Sigmoid colon (tissue), 7 donors: ENCODE data around the gene RAET1G. TPM values are rescaled to one million over a fixed set of nuclear protein-coding genes. Genes with fewer than 3 reads are reported as not detected.

Source experiments
- DNase-seq: peaks from one replicate; pipeline ENCODE4 v3.0.0-alpha.2; 2019
- H3K27ac ChIP-seq, 4 donors: fragments of 200-600 bp; sonication (generic); one replicate each; pipeline ENCODE4 v1.5.1; 2016 to 2019; ENCODE audit warnings: mild to moderate bottlenecking in 1 of 4
- H3K27me3 ChIP-seq, 3 donors: fragments of 200-600 bp; sonication (generic); one replicate each; pipeline ENCODE4 v1.5.1; 2019; ENCODE audit warnings: mild to moderate bottlenecking in 1 of 3
- H3K36me3 ChIP-seq, 4 donors: fragments of 200-600 bp; sonication (generic); one replicate each; pipeline ENCODE4 v1.5.1; 2016 to 2019
- H3K4me1 ChIP-seq, 4 donors: fragments of 200-600 bp; sonication (generic); one replicate each; pipeline ENCODE4 v1.5.1; 2017 to 2019
- H3K4me3 ChIP-seq, 4 donors: fragments of 200-600 bp; sonication (generic); one replicate each; pipeline ENCODE4 v1.5.1; 2017 to 2019; ENCODE audit warnings: mild to moderate bottlenecking in 2 of 4, moderate library complexity in 1 of 4
- H3K9me3 ChIP-seq, 4 donors: fragments of 200-600 bp in 3 of 4; sonication (generic) in 3 of 4; one replicate each; pipeline versions ENCODE4 v1.5.1 to v1.6.1; 2013 to 2019
- CTCF ChIP-seq, 4 experiments: fragments of 450-650 bp in 3 of 4; fragments of 200-600 bp in 1 of 4; IDR thresholded peaks; one replicate each; pipeline ENCODE4 v1.5.1; 2016 to 2019; ENCODE audit warnings: antibody characterized with exemption in 4 of 4, mild to moderate bottlenecking in 3 of 4, moderate library complexity in 2 of 4
- EP300 ChIP-seq, 4 donors: sonication (generic); formaldehyde crosslinking; IDR thresholded peaks; one replicate each; pipeline ENCODE4 v1.6.1; 2017; ENCODE audit warnings: antibody characterized with exemption in 4 of 4
- POLR2A ChIP-seq, 2 donors: fragments of 450-650 bp; IDR thresholded peaks; one replicate each; pipeline ENCODE4 v1.6.1; 2016; ENCODE audit warnings: antibody characterized with exemption in 2 of 2, mild to moderate bottlenecking in 2 of 2, moderate library complexity in 2 of 2
- POLR2AphosphoS5 ChIP-seq, 4 donors: sonication (generic); formaldehyde crosslinking; IDR thresholded peaks; one replicate each; pipeline ENCODE4 v1.6.1; 2017; ENCODE audit warnings: antibody characterized with exemption in 4 of 4
- WGBS, 2 donors: extraction: QIAGEN DNeasy Blood & Tissue Kit; methylation state at CpG; one replicate each; pipeline ENCODE4 v1.1.7; 2013; 5-methylcytosine and 5-hydroxymethylcytosine counted together
- intact Hi-C: fragments of 100-400 bp; cut with DNase I; formaldehyde crosslinking; loops from one replicate; pipeline ENCODE4 v1.15.1; 2023
- polyA plus RNA-seq, 3 donors: library from polyadenylated mRNA; stranded (reverse); fragments of 200-250 nt; gene quantifications; one replicate each; pipeline ENCODE4 v1.2.3, GENCODE V29; 2013
- total RNA-seq, 4 donors: library from RNA; depleted of rRNA; stranded (reverse); fragments of >200 nt; gene quantifications; one replicate each; pipeline ENCODE4 v1.1.0, GENCODE V29; 2016
- donor health status: healthy with polysubstance abuse.
- donor health status: Bipolar disorder and iron deficiency.
- donor health status: healthy.

Gene RAET1G
- total and polyA plus RNA-seq, 7 donors, result 0.23 TPM; not detected in 6

GRCh38 chr6:149918151-149918905, 4.6 kb downstream of the RAET1G start:
- intact Hi-C loops, result no loop called here
- Histone ChIP-seq H3K9me3 (no peaks in the 10 kb centered on the region), H3K4me3 (no peak overlapping the region), H3K36me3 (no peaks in the 10 kb centered on the region), H3K27ac (no peak overlapping the region), H3K4me1 (peaks cover 0 to 11% (median 10%) of the 10 kb centered on the region in 4 donors), H3K27me3 (peaks cover 0 to under 1% (median 0%) of the 10 kb centered on the region in 3 donors)
- no peak for TF ChIP-seq EP300 (IDR thresholded peaks at IDR 0.05)
- TF ChIP-seq POLR2A (IDR thresholded peaks at IDR 0.05), result no peak
- no peak for TF ChIP-seq POLR2AphosphoS5 (IDR thresholded peaks at IDR 0.05)
- no peak for TF ChIP-seq CTCF (IDR thresholded peaks at IDR 0.05)
- DNase-seq, result no peak
- 91% methylated on average over 6 of the region's 6 CpGs for WGBS, 2 donors

GRCh38 chr6:149917679-149918078, 5.2 kb downstream of the RAET1G start:
- DNase-seq, result no peak
- 91 to 96% methylated on average over 2 of the region's 2 CpGs for WGBS, 2 donors
- Histone ChIP-seq H3K4me1 (peaks cover 0 to 5% (median 5%) of the 10 kb centered on the region in 4 donors), H3K27me3 (no peaks in the 10 kb centered on the region), H3K4me3 (no peak overlapping the region), H3K9me3 (no peaks in the 10 kb centered on the region), H3K36me3 (no peaks in the 10 kb centered on the region), H3K27ac (no peak overlapping the region)
- intact Hi-C loops, result no loop called here
- no peak for TF ChIP-seq POLR2A (IDR thresholded peaks at IDR 0.05)
- TF ChIP-seq POLR2AphosphoS5 (IDR thresholded peaks at IDR 0.05), result no peak
- no peak for TF ChIP-seq EP300 (IDR thresholded peaks at IDR 0.05)
- no peak for TF ChIP-seq CTCF (IDR thresholded peaks at IDR 0.05)

GRCh38 chr6:149915970-149916865, 6.7 kb downstream of the RAET1G start:
- no peaks in the 10 kb centered on the region for H3K9me3 ChIP-seq
- intact Hi-C loops, result no loop called here
- WGBS, 2 donors, result 91% methylated on average over 10 of the region's 10 CpGs
- no peaks in the 10 kb centered on the region for H3K36me3 ChIP-seq
- H3K4me1 ChIP-seq, result no peaks in the 10 kb centered on the region
- H3K4me3 ChIP-seq, result no peak overlapping the region
- DNase-seq, result no peak
- no peak for TF ChIP-seq POLR2AphosphoS5 (IDR thresholded peaks at IDR 0.05)
- TF ChIP-seq CTCF (IDR thresholded peaks at IDR 0.05), result no peak
- TF ChIP-seq POLR2A (IDR thresholded peaks at IDR 0.05), result no peak
- TF ChIP-seq EP300 (IDR thresholded peaks at IDR 0.05), result no peak
- no peaks in the 10 kb centered on the region for H3K27me3 ChIP-seq
- H3K27ac ChIP-seq, result no peak overlapping the region

GRCh38 chr6:149913540-149914240, 9.2 kb downstream of the RAET1G start:
- H3K4me1 ChIP-seq, result no peaks in the 10 kb centered on the region
- H3K36me3 ChIP-seq, result no peaks in the 10 kb centered on the region
- 73 to 78% methylated on average over 9 of the region's 9 CpGs for WGBS, 2 donors
- no peaks in the 10 kb centered on the region for H3K27me3 ChIP-seq
- H3K27ac ChIP-seq, result no peak overlapping the region
- H3K4me3 ChIP-seq, result no peak overlapping the region
- no peaks in the 10 kb centered on the region for H3K9me3 ChIP-seq
- intact Hi-C loops, result no loop called here
- DNase-seq, result no peak
- TF ChIP-seq CTCF (IDR thresholded peaks at IDR 0.05) (no peak), POLR2A (IDR thresholded peaks at IDR 0.05) (no peak), POLR2AphosphoS5 (IDR thresholded peaks at IDR 0.05) (no peak), EP300 (IDR thresholded peaks at IDR 0.05) (no peak)
